Right atrium auricular region (tissue), 2 donors: Measurements from ENCODE around the gene TMCO4. TPM values are rescaled to one million over a fixed set of nuclear protein-coding genes. Genes with fewer than 3 reads are reported as not detected.
"Not testable (repeated sequence)": the region's sequence is repeated elsewhere in the genome, so short reads cannot be mapped to it uniquely, and the experiment has no call there.

Experiments
- DNase-seq: peaks from one replicate; pipeline ENCODE4 v3.0.0-alpha.2; 2019; ENCODE audit warnings: low spot score
- H3K27ac ChIP-seq, 2 donors: fragments of 200-600 bp; sonication (generic); 1 replicate in 1 of 2; 2 replicates in 1 of 2; pipeline ENCODE4 v1.5.1; 2016 to 2019
- H3K27me3 ChIP-seq, 2 donors: fragments of 200-600 bp; sonication (generic); one replicate each; pipeline versions ENCODE4 v1.5.1 to v1.6.0; 2017 to 2019
- H3K36me3 ChIP-seq: fragments of 200-600 bp; sonication (generic); one replicate; pipeline ENCODE4 v1.5.1; 2016
- H3K4me1 ChIP-seq, 2 donors: fragments of 200-600 bp; sonication (generic); one replicate each; pipeline versions ENCODE4 v1.5.1 to v1.6.0; 2017 to 2019
- H3K4me3 ChIP-seq, 2 donors: fragments of 200-600 bp; sonication (generic); 1 replicate in 1 of 2; 2 replicates in 1 of 2; pipeline ENCODE4 v1.5.1; 2017 to 2019; ENCODE audit warnings: mild to moderate bottlenecking in 1 of 2, moderate library complexity in 1 of 2
- H3K9me3 ChIP-seq, 2 donors: fragments of 200-600 bp; sonication (generic); one replicate each; pipeline ENCODE4 v1.5.1; 2019
- CTCF ChIP-seq, 2 donors: fragments of 200-600 bp; sonication (generic); IDR thresholded peaks; one replicate each; pipeline ENCODE4 v1.5.1; 2019; ENCODE audit warnings: antibody characterized with exemption in 2 of 2
- total RNA-seq, 2 donors: library from RNA; depleted of rRNA; stranded (reverse); fragments of >200 nt; gene quantifications; one replicate each; pipeline ENCODE4 v1.1.0, GENCODE V29; 2016

Gene TMCO4
- total RNA-seq, 2 donors from 2014 or later: 5.7 to 10.7 TPM

- H3K4me3 ChIP-seq: peak overlapping the region; percentile 51 to 78
- TF ChIP-seq CTCF (IDR thresholded peaks at IDR 0.05): no peak
- H3K4me1 ChIP-seq: peaks cover 0 to 53% of the 10 kb centered on the region in 2 donors
- no peaks in the 10 kb centered on the region for H3K27me3 ChIP-seq
- no peak for DNase-seq
- no peaks in the 10 kb centered on the region for H3K9me3 ChIP-seq
- no peaks in the 10 kb centered on the region for H3K36me3 ChIP-seq
- peak overlapping the region; percentile 81 to 92 for H3K27ac ChIP-seq
Observed at GRCh38 chr1:19644395-19644680, 155.4 kb downstream of the TMCO4 start.

- DNase-seq: no peak
- H3K9me3 ChIP-seq: no peaks in the 10 kb centered on the region
- H3K27ac ChIP-seq: peak within 1 kb of the TSS; percentile 81 to 92
- H3K27me3 ChIP-seq: no peaks in the 10 kb centered on the region
- no peaks in the 10 kb centered on the region for H3K36me3 ChIP-seq
- H3K4me3 ChIP-seq: peak within 1 kb of the TSS; percentile 51 to 78
- TF ChIP-seq CTCF (IDR thresholded peaks at IDR 0.05): no peak
- H3K4me1 ChIP-seq: peaks cover 0 to 50% of the 10 kb centered on the region in 2 donors
Observed at GRCh38 chr1:19643602-19644394, 155.9 kb downstream of the TMCO4 start, which contains the start of gene NBL1. TSS of gene NBL1 (plus strand) at chr1:19644311. CDS start at chr1:19655031, 10,720 bp downstream.

- Histone ChIP-seq H3K4me1 (peaks cover 0 to 44% of the 10 kb centered on the region in 2 donors), H3K27ac (peak overlapping the region; percentile 80 to 83), H3K27me3 (no peaks in the 10 kb centered on the region), H3K9me3 (no peaks in the 10 kb centered on the region), H3K36me3 (no peaks in the 10 kb centered on the region), H3K4me3 (peak overlapping the region; percentile 51 to 78)
- TF ChIP-seq CTCF (IDR thresholded peaks at IDR 0.05): no peak
- DNase-seq: no peak
Observed at GRCh38 chr1:19643121-19643520, 156.6 kb downstream of the TMCO4 start.

DNA sequence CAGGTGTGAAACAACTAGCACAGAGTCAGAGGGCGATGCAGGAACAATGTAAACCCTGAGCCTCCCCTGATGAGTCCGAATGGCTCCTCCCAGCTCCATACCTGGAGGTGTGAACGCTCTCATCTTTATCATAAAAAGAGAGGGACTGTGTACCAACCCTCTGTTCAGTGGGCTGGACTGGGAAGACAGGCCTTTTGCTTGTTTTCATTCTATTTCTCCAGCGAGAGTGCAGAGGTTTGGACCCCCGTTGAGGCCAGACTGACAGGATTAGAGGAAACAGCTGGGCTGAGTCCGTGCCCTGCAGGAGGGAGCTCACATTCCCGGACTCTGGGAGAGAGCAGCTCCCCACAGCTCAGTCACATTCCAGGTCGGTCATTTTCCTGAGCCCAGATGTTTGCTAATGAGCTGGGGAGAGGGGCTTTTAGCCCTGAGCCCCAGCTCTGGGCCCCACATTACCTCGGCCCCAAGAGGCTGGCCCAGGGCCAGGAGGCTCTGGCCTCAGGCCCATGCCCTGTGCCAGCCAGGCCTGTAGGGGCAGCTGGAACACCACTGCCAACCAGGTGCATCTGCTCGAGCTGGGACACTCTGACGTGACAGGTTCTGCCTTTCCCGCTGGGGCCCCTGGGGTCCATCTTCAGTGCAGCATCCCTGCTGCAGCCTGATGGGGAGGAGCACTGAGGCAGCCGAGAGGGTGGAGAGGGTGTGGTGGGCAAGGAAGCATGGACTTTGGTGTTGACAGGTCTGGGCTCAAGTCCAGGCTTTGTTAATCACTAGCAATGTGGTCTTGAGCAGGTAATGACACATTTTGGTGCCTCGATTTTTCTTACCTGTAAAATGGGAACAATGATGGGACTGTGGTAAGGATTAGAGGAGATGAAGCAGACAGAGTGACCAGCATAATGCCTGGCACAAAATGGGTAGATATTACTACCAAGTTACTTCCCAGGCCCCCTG is 159.1 kb downstream of the TMCO4 start:
- Histone ChIP-seq H3K4me1 (peaks cover 0 to 19% of the 10 kb centered on the region in 2 donors), H3K4me3 (no peak overlapping the region), H3K36me3 (no peaks in the 10 kb centered on the region), H3K27me3 (no peaks in the 10 kb centered on the region), H3K9me3 (no peaks in the 10 kb centered on the region), H3K27ac (no peak overlapping the region)
- no peak for DNase-seq
- TF ChIP-seq CTCF (IDR thresholded peaks at IDR 0.05): no peak

DNA sequence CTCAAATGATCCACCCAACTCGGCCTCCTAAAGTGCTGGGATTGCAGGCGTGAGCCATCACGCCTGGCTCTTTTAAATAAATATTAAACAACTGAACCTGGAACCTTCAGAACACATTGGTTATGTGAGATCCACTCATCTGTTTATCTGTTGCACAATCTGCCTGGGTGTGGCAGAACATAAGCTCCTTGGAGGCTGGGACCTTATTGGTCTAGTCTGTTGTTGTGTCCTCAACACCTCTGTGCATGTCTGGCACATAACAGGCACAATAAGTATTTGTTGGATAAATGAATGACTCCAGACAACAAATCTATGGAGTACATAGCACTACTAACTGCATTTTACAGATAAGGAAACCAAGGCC is 159.7 kb downstream of the TMCO4 start:
- Histone ChIP-seq H3K36me3 (no peaks in the 10 kb centered on the region), H3K27me3 (no peaks in the 10 kb centered on the region), H3K9me3 (no peaks in the 10 kb centered on the region), H3K4me3 (no peak overlapping the region), H3K4me1 (peaks cover 0 to 12% of the 10 kb centered on the region in 2 donors), H3K27ac (no peak overlapping the region)
- no peak for TF ChIP-seq CTCF (IDR thresholded peaks at IDR 0.05)
- DNase-seq: no peak

DNA sequence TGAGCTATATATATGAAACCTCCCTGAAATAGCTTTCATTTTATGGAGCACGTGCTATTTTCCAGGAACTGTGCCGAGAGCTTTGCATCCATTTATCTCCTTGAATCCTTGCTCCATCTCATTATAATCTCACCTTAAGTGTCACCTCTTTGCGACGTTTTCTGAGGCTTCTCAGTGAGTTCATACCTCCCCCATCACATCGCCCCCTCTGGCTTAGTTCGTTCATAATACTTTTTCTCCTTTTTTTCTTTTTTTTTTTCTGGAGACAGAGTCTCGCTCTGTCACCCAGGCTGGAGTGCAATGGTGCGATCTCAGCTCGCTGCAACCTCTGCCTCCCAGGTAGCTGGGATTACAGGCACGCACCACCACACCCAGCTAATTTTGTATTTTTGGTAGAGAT is 160.5 kb downstream of the TMCO4 start:
- H3K9me3 ChIP-seq: not testable (repeated sequence)

More for the DNA sequence above, 160.5 kb downstream of the TMCO4 start:
- not testable (repeated sequence) for H3K4me3 ChIP-seq, DNase-seq, H3K27ac ChIP-seq, H3K36me3 ChIP-seq, H3K27me3 ChIP-seq
- H3K4me1 ChIP-seq: peaks cover 0 to 12% of the 10 kb centered on the region in 2 donors
